GM19395 (cell line): Measurements from ENCODE around the gene RGS3.

ENCODE experiments used
- ATAC-seq: cut with Tn5 transposase; IDR thresholded peaks from one replicate; pipeline ENCODE4 v1.9.1; 2021; ENCODE audit warnings: mild to moderate bottlenecking, moderate library complexity; ENCODE audit not compliant: unreplicated experiment

RGS3 gene

DNA sequence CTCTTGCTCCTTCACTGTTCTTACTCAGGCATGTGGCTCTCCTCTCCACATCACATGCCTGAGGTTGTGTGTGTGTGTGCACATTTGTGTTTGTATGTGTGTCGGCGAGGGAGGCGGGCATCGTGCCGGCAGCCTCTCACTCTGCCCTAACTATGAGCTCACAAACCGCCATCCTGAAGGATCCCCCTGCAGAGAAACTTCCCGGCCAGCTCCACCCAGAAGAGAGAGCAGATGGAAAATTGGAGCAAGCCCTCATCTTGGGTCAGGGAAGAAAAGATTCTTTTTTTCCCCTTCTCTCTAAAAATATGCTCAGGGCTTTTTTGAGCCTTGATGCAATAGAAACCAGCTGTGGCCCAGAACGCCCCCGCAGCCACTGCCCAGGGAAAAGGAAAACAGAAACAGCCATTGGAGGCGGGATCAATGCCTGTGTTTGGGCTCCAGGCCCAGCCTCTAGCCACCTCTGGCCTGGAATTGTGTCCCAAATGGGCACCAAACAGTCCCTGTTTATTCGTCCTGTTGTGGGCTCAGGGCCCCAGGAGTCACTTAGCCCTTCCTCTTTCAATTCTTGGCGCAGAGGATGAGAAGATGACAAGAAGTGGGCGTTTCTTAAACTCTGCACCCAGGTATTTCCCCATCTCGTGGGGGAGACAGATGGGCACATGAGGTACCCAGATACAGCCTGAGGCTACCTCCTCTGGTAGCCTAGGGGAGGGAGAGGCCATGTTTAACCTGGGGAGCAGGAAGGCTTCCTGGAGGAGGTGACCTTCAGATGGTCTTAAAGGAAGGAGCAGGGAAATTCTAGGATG lies 151.5 kb downstream of the RGS3 start:
- no peak for ATAC-seq

DNA sequence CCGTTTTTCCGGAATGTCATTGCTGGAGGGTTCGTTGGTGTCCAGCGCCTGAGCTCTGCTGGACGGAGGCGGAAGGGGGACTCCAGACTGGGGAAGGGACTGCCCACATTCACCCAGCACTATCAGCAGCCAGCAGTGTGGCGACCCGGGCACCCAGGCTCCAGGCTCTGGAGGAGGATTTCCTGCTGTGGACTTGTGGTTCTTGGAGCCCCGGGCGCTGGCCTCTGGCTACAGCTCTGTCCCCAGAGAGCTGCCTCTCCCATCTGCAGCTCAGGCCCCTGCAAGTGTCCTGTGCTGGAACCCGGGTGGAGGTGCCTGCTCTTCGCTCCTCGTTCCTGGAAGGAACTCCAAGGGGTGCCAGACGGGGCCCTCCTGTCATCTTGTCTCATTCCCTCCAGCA lies 152.6 kb downstream of the RGS3 start:
- ATAC-seq, result no peak

DNA sequence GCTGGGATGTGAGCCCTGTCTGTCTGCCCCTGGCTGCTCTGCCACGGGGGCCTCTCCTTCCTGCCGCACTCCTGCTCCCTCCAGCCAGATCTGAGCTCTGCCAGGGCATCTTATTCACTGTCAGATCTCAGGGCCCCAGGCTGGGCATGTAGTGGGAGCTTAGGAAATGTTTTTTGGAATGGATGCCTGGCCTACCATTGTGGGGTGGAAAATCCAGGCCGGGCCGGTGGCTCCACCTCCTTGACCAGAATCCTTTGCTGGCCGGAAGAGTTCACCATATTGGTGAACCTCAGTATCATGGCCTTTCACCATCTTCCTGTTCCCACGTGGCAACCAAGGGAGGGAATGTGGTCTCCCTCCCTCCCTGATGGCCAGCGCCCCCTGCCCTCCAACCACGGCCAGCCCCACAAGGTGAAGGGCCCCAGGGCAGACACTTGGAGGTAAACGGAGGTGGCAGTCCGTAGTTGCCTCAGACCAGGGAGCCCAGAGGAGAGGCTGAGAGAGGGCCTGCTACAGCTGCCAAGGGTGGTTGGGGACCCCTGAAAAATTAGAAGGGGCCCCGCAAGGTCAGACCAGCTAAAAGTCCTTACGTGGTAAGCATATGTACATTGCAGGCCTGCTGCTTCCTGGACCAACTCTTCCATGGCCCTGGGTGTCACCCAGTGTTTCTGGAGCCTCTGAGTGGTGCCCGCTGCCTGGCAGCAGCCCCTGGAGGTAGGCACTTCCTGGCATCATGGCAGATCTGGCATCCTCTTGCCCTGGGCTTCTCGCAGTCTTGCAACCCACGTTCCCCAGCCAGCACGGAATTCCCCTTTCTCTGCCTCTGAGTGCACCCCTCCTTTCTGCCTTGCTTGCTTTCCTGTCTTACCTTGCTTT lies 153.3 kb downstream of the RGS3 start:
- ATAC-seq, result no peak

DNA sequence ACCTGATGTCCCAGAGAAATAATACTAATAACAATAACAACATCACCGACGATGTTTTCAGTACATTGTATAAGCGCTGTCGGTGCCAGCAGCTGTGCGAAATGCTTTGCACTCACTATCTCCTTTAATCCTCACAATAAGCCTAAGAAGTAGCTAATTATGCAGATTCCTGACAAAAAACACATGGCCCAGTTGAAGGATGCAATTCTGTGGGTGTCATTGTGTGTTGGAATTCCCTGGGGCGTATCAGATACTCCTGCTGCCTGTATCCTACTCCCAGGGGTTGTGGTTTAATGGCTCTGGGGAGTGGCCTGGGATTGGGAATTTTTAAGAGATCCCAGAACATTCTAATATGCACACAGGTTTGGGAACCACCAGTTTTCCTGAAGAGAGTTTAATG lies 154.0 kb downstream of the RGS3 start:
- ATAC-seq, result no peak

DNA sequence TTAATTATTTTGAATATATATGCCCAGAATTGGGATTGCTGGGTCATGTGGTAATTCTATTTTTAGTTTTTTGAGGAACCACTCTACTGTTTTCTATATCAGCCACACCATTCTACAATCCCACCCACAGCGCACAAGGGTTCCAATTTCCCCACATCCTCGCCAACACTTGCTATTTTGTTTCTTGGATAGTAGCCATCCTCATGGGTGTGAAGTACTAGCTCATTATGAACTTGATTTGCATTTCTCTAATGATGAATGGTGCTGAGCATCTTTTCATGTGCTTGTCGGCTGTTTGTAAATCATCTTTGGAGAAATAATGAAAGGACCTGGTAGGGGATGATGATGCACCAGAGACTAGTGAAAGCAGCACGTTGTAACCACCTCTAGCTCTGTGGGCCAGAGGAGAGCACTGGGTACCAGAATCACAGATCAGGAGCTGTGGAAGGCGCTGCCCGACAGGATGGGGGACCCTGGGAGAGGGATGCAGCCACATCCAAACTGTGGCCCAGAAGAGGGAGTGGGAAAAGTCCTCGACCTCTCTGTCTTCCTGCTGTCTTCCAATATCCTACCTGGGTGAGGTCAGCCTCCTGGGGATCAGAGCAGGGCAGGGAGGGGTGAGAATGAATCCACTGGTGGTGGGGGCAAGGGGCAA lies 155.4 kb downstream of the RGS3 start:
- no peak for ATAC-seq

DNA sequence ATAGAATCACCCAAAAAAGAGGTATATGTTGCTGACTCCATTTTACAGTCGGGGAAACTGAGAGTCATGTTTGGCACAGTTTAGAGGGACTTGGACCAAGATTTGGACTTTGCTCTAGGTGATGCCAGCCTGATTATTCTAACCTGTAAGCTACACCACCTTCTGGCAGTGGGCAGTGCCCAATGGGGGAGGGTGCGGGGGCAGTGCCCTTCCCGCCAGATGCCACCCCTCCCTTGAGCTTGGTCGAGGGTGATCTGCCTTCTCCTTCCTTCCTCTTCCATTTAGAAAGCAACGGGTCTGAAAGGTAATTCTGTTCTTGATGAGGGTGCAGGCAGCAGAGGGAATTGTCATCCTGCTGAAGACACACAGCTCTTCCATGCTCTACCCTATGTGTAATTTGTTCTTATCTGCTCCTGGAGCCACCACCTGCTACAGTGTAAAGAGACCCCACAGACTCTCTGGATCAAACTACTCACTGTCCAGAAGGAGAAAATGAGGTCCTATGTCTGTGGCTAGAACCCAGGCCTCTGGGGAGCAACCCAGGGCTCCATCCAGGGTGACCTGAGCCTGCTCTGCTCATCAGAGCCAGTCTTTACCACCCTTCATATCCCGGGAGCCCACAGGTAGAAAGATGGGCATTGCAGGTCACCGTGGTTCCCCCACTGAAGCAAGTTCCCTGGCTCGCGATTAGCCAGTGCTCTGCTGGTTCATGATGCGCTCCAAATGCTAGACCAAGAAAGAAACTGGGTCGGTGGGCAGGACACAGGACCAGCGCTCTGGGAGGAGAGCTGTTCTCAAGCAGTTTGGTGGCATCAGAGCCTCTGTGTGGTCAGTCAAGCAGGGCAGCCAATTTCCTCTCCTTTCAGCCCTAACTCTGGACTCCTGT lies 156.2 kb downstream of the RGS3 start:
- ATAC-seq, result no peak

DNA sequence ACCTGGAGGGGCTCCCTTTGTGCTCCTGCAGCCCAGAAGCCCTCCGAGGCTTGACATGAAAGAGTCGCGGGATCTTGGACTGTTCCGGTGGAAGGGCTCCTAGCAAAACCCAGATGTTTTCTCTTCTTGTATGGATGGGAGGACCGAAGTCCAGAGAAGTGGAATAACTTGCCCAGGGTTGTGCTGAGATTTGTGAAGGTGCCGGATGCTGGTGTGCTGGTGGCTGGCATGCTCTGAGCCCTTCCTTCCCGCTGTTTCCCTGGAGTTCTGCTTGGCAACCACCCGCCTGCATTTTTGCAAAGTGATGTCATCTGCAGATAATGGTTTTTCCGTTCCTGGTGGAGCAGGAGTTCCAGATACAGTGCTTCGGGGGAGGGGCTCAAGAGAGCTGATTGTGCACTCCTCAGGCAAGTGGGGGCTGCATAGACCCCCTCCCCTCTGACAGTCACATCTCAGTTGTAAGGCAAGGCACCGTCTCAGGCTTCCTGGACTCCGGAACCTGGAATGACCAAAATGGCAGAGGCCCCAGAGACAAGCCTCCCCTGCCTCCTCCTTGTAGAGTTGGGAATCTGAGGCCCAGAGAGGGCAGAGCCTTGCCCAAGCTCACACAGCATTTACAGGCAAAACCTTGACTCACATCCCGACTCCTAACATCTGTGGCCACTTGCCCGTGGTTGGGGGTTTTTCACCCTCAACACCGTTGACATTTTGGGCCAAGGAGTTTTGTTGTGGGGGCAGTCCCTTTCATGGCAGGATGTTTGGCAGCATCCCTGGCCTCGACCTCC lies 157.0 kb downstream of the RGS3 start:
- ATAC-seq, result no peak

DNA sequence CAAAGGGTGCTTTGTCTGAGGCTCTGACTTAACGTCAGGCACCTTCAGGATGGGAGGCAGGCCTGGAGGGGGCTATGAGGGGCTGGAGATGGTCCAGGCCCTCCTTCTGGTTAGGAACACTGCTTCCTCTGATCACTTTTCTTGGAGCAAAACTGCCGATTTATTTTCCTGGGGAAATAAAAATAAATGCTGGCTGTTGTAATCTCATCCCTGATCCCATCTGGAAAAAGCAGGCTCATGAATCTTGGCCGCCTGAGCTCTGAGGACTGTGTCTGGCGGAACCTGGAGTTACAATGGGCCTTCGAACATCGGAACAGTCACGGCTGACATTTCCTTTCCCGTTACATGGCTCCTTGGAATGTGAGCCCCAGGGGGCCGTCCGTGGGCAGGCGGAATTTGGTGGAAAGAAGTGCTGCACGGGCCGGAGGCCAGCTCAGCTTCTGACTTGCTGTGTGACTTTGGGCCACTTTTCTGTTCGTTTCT lies 157.8 kb downstream of the RGS3 start:
- ATAC-seq, result no peak

DNA sequence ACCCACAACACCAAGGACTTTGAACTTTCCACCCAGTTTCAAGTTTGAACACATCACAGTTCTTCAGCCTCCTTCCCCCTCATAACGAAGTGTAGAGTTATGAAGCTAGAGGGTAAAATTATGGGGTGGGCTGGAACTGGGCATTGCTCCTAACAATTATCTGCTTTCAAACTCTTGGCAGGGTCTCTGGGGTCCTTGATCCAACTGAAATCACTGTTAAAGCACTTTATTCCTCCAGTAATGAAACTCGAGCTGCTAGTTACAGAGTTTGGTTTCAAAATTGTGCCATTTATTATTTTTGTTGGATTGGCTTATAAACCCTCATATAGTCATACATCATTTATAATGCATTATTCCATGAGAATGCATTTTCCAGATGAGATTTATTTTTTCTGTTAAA lies 158.5 kb downstream of the RGS3 start:
- ATAC-seq, result no peak

DNA sequence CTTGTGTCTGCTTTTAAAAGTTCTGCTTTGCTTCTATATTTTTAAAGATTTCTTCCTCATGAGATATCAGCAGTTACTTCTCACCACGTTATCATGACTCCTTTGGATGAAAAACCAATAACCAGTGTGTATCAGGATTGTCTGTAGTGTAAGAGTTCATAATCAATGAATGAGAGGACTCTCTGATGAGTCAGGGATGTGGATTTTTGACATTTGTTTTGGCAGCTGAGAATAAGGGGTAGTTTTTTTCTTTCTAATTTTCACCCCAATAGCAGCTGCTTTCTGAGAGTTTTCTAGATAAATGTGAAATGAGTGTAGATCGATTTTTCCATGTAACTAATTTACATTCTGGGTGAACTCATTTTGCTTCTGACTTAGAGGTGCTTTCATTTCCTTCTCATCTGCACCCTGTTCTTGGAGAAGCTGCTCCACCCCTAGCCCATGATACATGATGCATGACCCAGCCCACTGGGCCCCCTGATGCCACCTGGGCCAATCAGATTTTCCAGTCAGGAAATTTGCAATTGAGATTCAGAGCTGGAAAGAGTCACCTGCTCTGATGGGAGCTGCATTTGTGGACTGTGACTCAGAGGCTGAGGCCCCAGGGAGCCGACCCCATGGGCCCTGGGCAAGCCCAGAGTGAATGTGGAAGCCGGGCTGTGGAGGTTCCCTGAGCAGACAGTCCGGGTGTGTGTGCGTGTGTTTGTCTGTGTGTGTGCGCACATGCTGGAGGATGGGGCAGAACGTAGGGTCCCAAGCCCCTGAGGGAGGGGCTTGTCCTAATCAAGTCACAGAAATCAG lies 159.3 kb downstream of the RGS3 start:
- peak; percentile 86 for ATAC-seq

DNA sequence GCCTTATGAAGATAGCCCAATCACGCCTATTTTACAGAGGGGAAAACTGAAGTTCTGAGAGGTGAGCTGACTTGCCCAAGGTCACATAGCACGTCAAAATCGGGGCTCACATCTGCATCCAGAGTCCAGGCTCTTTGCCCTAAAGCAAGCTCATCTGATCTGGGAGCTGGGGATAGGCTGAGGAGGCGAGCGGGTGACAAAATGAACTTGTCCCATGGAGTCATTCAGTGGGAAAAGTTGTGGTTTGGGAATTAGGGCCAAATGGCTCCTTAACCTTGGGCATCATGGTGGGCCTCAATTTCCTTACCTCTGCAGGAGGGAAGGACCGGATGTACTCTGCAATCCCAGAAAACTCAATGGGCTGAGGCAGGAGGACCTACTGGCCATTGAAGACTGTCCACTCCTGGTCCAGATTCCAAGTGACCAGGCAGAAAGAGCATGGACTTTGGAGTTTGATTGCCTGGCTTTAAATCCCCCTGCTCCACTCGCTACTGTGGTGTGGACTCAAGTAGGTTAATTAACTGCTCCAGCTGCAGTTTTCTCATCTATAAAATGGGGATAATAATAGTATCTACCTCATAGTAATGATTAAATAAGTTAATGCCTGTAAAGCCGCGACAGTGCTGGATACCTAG lies 160.4 kb downstream of the RGS3 start:
- no peak for ATAC-seq

DNA sequence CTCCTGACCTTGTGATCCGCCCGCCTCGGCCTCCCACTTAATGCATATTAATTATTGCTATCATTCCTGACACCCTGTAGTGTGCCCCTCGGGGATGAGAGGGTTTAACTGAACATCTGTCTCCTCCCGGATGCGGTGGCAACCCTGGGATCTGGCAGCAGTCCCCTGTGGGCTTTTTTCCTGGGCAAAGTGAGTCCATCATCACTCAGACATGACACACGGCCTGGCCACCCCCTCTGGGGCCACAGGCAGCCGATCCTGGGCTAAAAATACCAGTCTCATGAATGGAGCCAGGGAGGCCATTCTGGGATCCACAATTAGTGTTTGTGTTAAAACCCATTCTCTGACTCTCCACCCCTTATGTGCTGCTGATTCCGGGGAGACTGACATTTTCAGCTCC lies 161.2 kb downstream of the RGS3 start:
- no peak for ATAC-seq

DNA sequence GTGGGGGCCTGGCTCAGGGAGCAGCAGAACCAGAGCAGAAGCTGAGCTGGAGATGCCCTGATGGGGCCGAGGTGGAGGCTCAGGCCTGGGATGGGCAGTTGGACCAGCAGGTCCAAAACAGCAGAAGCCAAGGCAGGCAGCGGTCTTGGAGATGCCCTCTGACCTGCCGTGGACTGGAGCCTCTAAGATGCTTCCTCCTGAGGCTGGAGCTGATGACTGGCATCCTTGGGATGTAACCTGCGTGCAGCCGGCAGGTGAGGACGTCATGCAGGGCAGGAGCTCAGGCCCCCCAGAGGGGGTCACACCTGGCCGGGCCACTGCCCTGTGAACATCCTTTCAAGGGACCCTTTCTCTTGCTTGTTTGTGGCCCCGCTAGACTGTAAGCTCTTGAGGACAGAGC lies 162.0 kb downstream of the RGS3 start:
- ATAC-seq, result no peak

DNA sequence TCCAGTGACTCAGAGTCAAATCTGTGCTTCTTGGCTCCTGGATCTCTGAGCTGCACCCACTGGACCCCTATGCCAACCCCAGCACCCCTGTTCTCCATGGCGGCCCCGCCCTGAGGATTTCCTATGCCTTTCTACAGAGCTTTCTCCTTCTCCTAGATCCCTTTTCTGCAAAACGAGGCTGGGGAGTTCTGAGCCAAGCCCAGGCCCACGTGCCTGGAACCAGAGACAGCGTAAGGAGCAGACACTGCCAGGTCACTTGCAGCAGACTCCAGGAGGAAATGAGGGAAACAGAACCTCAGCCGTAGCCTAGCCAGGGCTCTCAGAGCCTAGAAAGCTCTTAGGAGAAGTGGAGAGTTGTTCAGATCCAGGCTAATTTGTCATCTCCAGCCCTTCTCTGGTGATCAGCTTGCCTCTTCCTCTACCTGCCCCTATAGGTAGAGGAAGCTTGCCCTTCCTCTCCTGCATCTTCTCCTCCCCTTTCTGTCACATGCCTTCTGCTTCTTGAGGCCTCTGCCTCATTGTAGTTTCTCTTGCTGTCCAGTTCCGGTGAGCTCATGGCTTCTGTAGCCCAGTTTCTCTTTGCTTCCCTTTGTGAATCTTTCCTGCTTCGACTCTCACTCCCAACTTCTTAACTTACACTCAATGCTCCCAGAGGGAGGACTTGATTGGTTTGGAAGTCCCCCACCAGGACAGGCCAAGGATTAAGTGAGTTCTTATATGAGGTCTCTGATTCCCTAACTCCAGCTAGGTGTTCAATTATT lies 163.4 kb downstream of the RGS3 start:
- no peak for ATAC-seq

DNA sequence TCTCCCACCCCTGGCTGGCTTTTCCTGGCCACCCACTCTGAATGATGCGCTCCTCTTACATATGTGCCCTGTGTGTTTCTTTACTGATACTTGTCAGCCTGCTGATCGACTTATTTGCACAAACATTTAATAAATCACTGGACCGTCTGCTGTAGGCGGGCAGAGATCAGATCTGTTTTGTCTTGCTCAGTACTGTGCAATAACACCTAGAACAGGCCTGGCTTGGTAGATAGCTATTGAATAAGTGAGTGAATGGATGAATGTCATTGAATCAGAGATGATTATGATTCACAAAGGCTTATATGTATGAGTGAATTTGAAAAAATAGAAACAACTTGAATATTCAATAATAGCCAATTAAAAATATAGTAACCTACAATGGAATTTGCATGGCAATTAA lies 165.1 kb downstream of the RGS3 start:
- ATAC-seq, result no peak

DNA sequence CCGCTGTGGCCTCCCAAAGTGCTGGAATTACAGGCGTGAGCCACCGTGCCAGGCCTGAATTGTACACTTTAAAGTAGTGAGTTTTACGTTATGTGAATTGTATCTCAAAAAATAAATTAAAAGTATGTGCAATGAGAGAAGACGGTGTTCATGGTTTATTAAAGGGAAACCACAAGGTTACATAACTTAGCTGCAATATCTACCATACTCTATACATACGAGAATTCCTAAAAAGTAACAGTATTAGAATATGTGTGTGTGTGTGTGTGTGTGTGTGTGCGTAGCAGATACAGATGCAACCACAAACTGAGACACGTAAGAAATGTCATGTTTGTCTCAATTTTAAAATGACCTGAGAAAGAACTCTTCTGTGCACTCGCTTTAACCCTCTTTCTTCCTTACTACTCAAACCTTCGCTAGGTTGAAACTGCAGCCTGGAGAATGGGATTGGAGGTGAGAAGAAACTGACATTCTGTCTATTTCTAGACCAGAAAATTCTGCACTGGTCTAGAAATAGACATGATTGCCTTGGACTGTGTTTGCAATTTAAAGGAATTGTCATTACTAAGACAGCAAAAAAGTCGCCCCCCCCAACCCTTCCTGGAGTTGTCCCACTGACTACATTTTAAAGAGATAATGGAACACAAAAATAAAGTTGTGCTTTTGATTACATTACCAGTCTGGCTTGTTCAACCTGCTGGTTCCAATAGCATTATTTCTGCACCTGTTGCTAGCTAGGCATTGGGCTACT lies 167.0 kb downstream of the RGS3 start:
- no peak for ATAC-seq

DNA sequence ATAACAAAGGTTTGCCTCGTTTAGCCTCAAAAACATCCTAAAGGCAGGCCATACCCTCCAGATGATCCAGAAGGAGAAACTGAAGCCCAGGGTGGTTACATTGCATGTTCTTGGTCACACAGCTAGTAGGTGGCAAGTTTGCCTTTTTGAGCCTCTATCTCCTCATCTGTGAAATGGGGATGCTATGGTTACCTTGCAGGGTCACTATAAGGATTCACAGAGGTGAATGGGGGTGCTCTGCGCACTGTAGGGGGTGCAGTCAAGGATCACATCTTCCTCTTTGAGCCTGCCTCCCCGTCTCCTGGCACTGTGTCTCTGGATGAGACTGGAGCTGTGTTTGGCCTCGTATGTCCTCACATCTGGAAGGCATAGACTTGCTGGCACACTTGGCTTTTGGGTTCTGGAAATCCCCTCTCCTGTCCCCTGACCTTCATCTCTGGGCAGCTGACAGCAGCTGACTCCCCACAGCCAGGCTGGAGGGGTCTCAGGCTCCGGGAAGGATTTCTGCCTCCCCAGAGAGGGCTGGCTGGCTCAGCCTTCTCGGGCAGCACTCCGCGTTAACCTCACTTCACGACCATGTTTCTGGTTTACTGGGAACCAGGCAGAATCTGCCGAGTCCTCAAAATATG lies 167.7 kb downstream of the RGS3 start:
- no peak for ATAC-seq
